ENCODE measurements around the gene MIER1. TPM values are rescaled to one million over a fixed set of nuclear protein-coding genes. Genes with fewer than 3 reads are reported as not detected.

Gene MIER1
- total RNA-seq, result 37.2 and 42.0 TPM in 2 replicates

DNA sequence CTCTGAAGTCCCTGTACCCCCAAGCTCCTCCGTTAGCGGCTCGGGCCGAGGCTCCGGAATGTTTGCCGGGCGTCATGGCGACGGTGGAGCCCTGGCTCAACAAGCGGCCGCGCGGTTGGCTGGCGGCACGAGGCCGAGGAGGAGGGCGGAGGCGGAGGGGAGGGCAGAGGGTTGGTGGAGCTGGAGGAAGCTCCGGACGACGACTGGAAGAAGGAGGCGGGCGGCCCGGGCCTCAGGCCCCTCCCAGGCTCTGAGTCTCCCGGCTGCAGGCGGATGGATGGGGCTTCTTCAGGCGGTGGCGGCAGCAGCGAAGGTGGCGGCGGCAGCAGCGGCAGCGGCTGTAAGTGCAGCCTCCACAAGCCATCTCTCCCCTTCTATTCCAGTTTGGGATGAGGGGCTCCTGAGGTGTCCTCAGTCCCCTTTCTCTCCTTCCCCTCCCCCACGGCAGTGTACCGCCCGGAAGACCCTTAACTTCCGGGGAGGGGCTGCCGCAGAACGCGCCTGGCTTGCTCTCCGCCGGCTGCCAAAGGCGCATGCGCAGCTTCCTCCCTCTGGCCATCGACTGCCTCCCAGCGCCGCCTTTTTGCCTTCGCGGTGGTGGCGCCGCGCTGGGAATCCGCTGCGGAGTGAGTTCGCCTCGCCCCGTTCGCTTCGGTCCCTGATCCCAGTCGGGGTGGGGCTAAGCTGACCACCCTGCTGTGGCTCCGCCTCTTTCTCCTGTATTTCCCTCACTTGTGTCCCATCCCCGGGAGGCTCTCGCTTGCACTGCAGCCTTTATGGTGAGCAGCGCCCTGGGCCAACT, at the start of gene MIER1, which contains the start of gene DNAI4:
MIER1 (plus strand) TSS at position 235 of the 802 bp plus-strand sequence; CDS start at position 274, 39 bp downstream.
DNAI4 (minus strand) TSS at position 101 of the 802 bp plus-strand sequence; CDS start at position 76, 25 bp downstream.

Other genes starting within 250 kb of the MIER1 start
- gene DYNLT5, start 172.5 kb upstream of the MIER1 start, total RNA-seq, result 1.5 and 2.7 TPM in 2 replicates
- gene INSL5, start 123.7 kb upstream of the MIER1 start, total RNA-seq, result not detected in 2 replicates
- gene DNAI4, start 134 bp upstream of the MIER1 start, total RNA-seq, result 3.3 and 7.2 TPM in 2 replicates
- 20.4 and 24.7 TPM in 2 replicates for gene SLC35D1, start 129.2 kb downstream of the MIER1 start, total RNA-seq
- not detected in 2 replicates for gene C1orf141, start 210.0 kb downstream of the MIER1 start, total RNA-seq
- gene IL23R, start 241.5 kb downstream of the MIER1 start, total RNA-seq, result under 0.01 TPM in 1 of 2 replicates, not detected in the other